ENCODE measurements around the gene S1PR4.
A peak's percentile ranks its signal among the peaks of the same experiment; 100 is the strongest.

S1PR4 gene

GRCh38 chr19:3178377-3178972 is at the start of gene S1PR4:
S1PR4 (plus strand) TSS chr19:3178769; CDS start chr19:3178793, 24 bp downstream.
- no peak for DNase-seq

DNA sequence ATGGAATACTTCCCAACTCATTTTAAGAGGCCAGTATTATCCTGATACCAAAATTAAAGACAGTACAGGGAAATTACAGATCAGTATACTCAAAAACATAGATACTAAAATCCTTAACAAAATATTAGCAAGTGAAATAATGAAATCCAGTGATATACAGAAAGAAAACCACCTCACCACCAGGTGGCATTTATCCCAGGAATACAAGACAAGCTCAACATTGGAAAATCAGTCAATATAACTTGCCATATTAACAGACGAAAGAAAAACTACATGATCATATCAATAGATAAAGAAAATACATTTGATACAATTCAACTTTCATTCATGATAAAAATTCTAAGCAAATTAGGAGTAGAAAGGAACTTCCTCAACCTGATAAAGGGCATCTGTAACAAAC is 49.5 kb upstream of the S1PR4 start:
- no peak for DNase-seq

DNA sequence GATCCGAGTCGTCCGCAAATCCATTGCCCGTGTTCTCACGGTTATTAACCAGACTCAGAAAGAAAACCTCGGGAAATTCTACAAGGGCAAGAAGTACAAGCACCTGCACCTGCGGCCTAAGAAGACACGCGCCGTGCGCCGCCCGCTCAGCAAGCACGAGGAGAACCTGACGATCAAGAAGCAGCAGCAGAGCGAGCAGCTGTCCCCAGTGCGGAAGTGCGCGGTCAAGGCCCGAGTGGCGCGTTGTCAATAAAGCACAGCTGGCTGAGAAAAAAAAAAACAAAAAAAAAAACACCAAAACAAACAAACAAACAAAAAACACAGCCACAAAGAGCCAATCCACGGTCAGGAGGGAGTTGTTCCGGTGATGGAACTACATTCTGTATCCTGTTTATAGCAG is 47.4 kb upstream of the S1PR4 start:
- DNase-seq: no peak

- DNase-seq: peak; percentile 74
Observed at GRCh38 chr19:3132971-3133792, 45.4 kb upstream of the S1PR4 start.

DNA sequence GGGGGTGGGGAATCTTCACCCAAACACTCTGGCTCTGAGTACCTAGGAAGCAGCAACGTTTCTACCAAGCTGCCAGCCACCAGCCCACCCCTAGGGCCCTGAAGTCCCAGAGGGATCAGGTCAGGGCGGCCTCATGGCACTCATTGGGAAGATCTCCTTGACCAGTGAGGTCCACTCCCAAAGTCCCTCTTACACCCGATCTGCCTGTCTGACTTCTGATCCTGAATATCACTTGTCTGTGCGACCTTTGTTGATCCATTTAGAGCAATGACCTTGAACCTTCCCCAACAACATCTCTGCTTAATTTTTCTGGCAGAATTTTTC is 44.8 kb upstream of the S1PR4 start:
- DNase-seq: no peak

DNA sequence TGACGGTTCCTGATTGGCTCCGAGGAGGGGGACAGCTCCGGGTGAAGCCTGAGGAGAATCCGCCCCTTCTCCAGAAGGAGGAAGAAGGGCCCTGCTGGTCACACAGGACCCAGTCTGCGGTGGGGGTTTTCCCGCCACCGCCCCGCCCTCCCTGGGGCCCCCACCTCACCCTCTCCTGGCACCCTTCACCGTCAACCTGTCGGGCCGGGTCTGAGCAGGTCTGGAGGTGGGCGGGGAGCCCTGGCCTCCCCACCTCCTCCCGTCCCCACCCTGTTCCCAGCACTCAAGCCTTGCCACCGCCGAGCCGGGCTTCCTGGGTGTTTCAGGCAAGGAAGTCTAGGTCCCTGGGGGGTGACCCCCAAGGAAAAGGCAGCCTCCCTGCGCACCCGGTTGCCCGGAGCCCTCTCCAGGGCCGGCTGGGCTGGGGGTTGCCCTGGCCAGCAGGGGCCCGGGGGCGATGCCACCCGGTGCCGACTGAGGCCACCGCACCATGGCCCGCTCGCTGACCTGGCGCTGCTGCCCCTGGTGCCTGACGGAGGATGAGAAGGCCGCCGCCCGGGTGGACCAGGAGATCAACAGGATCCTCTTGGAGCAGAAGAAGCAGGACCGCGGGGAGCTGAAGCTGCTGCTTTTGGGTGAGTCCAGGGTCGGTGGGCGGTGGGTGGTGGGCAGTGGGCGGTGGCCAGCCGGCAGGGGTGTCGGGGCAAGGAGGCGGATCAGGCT is 42.4 kb upstream of the S1PR4 start, which contains the start of gene GNA15:
TSS of gene GNA15 (plus strand) at position 73 of the 723 bp plus-strand sequence. CDS start at position 491, 418 bp downstream.
- DNase-seq: no peak

DNA sequence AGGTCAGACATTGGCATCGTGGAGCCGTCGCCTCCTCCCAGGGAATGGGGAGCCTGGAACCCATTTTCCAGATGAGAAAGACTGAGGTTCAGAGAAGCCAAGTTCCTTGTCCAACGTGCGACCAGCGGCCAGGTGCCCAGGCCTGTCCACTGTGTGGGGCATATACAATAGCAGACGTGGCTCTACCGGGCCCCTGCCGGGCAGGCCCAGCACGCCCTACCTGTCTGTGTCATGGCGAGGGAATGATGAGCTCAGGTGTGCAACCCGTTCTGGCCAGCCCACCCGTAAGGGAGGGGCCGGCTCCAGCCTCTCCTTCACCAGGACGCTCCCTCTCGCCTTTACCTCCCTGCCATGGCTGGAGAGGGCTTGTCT is 41.9 kb upstream of the S1PR4 start:
- DNase-seq: no peak

- DNase-seq: no peak
Observed at GRCh38 chr19:3137119-3137518, 41.5 kb upstream of the S1PR4 start.

- DNase-seq: no peak
Observed at GRCh38 chr19:3138268-3138667, 40.3 kb upstream of the S1PR4 start.

DNA sequence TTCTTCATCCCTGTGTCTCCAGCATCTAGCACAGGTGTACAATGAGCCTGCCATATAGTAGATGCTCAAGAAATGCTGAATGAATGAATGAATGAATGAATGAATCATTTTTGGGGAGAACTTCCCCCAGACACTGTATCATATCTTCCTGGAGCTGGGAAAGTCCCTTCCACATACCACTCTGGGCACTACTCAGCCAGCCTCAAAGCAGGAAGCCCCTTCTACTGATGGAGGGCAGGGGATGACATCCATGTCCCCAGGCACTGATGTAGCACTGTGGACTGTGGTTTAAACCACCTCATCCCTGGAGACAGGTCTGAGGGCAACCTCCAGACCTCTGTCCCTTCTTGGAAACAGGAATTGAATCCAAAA is 37.9 kb upstream of the S1PR4 start:
- no peak for DNase-seq

DNA sequence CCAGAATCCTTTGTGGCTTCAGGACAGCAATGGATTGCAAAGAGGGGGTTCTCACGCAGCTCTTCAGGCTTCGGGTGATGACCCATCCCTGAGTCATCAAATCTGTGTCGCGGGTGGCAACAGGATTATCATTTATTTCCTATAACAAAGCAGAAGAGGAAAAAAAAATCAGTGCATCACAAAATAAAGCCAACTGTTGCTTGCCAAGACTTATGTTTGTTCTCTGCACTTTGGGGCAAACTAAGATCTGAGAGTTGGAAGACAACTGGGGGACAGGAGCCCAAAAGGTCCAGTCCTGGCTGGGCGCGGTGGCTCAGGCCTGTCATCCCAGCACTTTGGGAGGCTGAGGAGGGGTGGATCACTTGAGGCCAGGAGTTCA is 36.3 kb upstream of the S1PR4 start:
- DNase-seq: no peak

DNA sequence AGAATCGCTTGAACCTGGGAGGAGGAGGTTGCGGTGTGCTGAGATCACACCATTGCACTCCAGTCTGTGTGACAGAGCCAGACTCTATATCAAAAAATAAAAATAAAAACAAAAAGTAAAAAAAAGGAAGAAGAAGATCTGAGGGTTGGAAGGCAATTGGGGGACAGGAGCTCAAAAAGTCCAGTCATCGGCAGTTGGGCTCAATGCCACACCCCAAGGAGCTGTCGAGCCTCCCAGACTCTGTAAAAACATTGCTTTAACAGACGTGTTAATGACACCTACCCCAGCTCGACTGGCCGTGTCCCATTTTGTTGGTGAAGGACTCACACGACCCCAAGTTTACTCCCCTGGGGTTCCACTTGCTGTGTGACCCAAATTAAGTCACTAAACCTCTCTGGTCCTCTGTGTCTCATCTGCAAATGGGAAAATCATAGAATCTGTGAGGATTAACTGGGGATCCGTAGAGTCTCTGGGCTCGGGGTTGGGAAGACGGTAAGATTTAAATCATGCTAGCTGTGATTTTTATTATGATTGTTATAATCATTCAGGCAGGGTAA is 35.7 kb upstream of the S1PR4 start:
- DNase-seq: no peak

GRCh38 chr19:3145909-3146676 is 32.5 kb upstream of the S1PR4 start:
- DNase-seq: no peak

DNA sequence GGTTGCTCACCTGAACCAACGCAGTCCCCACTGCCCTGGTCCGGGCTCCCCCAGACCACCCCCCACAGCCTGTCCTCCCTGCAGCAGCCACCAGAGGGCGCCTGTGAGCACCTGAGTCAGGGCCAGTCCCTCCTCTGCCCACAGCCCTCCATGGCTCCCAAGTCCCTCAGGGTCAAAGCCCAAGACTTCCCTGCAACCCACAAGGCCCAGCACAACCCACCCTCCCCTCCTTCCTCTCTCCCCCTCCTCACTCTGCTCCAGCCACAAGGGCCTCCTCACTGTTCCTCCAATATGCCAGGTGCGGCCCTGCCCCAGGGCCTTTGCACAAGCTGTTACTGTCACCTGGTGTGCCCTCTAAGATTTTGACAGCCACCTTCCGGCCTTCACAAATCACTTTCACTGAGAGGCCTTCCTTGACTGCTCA is 31.9 kb upstream of the S1PR4 start:
- no peak for DNase-seq

DNA sequence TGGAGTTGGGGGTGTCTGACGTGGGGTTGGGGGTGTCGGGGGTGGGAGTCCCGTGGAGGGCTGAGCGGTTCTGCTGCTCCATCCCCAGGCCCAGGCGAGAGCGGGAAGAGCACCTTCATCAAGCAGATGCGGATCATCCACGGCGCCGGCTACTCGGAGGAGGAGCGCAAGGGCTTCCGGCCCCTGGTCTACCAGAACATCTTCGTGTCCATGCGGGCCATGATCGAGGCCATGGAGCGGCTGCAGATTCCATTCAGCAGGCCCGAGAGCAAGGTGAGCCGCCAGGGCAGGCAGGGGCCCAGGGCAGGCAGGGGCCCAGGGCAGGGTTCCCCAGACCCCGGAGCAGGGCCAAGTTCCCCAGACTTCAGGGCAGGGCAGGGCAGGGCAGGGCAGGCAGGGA is 30.1 kb upstream of the S1PR4 start:
- no peak for DNase-seq

DNA sequence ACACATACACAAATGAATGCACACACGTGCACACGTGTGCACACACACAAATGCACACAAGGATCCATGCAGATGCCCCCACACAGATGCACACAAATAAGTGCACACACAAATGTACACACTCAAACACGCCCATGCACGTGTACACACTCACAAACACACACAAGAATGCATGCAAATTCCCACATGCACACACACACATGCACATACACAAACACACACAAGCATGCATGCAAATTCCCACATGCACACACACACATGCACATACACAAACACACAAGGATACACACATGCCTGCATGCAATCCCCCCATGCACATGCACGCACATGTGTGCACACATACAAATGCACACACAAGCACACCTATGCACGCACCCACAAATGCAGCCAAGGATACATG is 29.5 kb upstream of the S1PR4 start:
- no peak for DNase-seq

DNA sequence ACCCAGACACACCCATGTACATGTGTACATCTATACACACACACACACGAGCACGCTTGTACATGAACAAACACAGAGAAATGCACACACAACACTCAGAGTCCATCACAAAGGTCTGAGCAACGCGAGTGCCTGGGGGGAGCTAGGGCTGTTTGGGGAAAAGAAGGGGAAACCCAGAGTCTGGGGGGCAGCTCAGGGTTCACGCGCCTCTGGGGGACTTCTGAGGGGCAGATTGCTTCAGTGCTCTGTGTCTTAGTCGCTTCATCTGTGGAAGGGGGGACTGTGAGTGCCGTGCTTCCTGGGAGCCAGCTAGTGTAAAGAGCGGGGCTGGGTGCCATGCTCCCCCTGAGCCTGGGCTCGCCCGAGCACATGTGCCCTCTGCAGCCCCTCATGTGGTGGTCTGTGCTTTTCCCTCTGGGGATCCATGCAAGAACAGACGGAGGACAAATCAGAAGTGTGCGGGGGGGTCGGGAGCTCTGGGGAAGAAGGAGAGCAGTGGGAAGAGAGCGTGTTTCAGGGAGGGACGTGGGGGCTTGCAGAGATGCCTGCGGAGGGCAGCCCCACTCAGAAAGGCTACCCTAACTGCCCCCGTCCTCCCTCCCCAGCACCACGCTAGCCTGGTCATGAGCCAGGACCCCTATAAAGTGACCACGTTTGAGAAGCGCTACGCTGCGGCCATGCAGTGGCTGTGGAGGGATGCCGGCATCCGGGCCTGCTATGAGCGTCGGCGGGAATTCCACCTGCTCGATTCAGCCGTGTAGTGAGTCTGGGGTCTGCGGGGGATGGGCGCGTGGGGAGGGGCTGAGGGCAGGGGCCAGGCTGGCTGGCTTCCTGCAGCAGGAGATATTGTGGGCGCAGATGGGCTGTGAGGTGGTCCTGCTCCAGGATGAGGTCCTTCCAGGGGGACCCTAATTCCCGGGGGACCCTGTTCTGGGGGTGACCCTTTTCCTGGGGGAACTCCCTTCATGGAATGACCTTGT is 28.8 kb upstream of the S1PR4 start:
- no peak for DNase-seq

- DNase-seq: no peak
Observed at GRCh38 chr19:3150739-3151329, 27.7 kb upstream of the S1PR4 start.

DNA sequence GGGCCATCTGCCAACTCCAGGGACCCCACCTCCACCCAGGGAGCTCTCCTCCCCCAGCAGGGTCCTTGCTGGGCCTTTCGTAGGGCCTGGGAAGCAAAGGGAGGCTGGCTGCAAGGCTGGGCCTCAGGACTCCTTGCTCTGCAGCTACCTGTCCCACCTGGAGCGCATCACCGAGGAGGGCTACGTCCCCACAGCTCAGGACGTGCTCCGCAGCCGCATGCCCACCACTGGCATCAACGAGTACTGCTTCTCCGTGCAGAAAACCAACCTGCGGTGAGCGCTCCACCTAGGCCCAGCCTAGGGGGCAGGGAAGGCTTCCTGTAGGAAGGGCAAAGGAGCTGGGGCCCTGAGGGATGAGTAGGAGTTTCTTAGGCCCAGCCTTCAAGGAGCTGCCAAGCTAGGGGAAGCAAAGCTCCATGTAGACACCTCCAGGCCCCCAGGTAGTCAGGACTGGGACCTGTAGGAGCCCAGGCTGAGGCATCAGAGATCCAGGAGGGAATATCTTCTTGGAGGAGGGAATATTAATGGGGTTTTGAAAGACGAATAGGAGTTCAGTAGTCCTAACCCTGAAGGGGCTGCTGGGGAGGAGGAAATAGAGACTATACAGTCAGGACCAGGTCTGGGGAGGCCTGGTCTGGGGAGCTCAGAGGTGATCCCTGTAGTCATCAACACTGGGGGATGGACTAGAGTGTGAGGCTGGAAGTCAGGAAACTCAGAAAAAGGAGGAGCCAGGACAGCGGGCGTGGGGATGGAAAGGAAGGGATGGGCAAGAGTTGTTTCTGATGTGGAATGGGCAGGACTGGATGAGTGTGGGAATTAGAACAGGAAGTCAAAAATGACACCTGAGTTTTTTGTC is 26.8 kb upstream of the S1PR4 start:
- DNase-seq: no peak

DNA sequence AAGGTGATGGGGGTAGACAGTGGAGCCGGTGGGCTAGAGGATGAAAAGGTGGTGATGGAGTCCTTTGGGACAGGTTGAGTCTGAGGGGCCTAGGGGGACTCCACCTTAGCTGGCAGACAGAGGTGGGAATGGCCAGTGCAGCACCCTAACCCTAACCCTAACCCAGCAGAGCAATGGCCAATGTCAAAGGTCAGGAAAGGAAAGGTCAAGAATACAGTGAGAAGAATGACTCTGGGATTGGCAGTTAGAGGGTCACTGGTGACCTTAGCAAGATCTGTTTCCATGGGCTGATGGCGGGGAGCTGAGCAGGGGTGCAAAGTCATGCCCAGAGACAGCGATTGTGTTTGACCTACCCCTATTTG is 26.2 kb upstream of the S1PR4 start:
- DNase-seq: no peak
